Fibroblast of villous mesenchyme (primary cell): ENCODE measurements around the gene MRPL4. TPM values are rescaled to one million over a fixed set of nuclear protein-coding genes. Genes with fewer than 3 reads are reported as not detected.

Experiments used
- DNase-seq: peaks from one replicate; pipeline ENCODE4 v3.0.0-alpha.2; 2010; ENCODE audit warnings: low read depth
- H3K4me3 ChIP-seq: 2 replicates; pipeline ENCODE4 v1.5.1; 2011; ENCODE audit warnings: low read depth, mild to moderate bottlenecking, low read length
- small RNA-seq: library from RNA; depleted of rRNA; stranded (forward); fragments of <200 nt; gene quantifications from one replicate; pipeline ENCODE3, GENCODE V24; 2012
- total RNA-seq: library from RNA; depleted of rRNA; stranded (reverse); fragments of >200 nt; gene quantifications from 2 replicates; pipeline ENCODE4 v1.2.3, GENCODE V29; 2012
- TF ChIP-seq, protein P1 (sequence below): IDR thresholded peaks from 2 replicates; pipeline ENCODE4 v1.5.1; 2012; ENCODE audit warnings: low read depth, mild to moderate bottlenecking, low read length; ENCODE audit not compliant: insufficient read depth

The MRPL4 gene
- total RNA-seq, 1 donor = 42.3 TPM

- DNase-seq = peak; percentile 8
- TF ChIP-seq, protein P1, sequence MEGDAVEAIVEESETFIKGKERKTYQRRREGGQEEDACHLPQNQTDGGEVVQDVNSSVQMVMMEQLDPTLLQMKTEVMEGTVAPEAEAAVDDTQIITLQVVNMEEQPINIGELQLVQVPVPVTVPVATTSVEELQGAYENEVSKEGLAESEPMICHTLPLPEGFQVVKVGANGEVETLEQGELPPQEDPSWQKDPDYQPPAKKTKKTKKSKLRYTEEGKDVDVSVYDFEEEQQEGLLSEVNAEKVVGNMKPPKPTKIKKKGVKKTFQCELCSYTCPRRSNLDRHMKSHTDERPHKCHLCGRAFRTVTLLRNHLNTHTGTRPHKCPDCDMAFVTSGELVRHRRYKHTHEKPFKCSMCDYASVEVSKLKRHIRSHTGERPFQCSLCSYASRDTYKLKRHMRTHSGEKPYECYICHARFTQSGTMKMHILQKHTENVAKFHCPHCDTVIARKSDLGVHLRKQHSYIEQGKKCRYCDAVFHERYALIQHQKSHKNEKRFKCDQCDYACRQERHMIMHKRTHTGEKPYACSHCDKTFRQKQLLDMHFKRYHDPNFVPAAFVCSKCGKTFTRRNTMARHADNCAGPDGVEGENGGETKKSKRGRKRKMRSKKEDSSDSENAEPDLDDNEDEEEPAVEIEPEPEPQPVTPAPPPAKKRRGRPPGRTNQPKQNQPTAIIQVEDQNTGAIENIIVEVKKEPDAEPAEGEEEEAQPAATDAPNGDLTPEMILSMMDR = no peak
- no peak overlapping the region for H3K4me3 ChIP-seq
These were observed 53.3 kb downstream of the MRPL4 start for GRCh38 chr19:10305139-10305806.

GRCh38 chr19:10306327-10306726, 54.3 kb downstream of the MRPL4 start:
- TF ChIP-seq, protein P1 = no peak
- no peak overlapping the region for H3K4me3 ChIP-seq
- DNase-seq = no peak

DNA sequence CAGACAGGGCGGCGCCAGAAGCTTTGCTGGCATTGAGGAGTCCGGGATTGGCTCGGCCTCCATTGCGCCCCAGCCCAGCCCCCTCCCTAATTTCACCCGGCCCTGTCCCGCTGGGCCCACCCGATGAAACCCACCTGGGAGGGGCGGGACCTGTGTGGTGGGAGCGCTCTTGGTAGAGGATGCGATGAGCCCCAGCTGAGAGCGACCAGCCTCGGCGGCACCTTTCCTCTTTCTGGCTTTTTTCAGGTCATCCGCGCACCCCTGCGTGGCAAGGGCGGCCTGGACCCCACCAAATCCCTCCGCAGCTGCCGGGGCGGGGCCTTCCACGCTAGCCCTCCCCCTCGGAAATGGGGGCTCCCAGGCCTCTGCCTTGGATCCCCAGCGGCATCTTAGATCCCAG, 57.4 kb downstream of the MRPL4 start, which contains the start of gene ZGLP1:
Gene ZGLP1 (minus strand): TSS at position 393 of the 400 bp plus-strand sequence.
- DNase-seq = no peak
- no peak within 1 kb of the TSS for H3K4me3 ChIP-seq

More for the DNA sequence above, 57.4 kb downstream of the MRPL4 start, which contains the start of gene ZGLP1:
- TF ChIP-seq, protein P1 = no peak

Small RNAs within 50 kb of the gene (small RNA-seq; reads per million reads assigned to genes)
- not detected for gene AC011511.1
- gene MIR4322 = not detected

Other genes with a start within 250 kb of the MRPL4 start
- 5.6 and 10.6 TPM in 2 replicates for gene COL5A3, start 241.7 kb upstream of the MRPL4 start, total RNA-seq
- not detected in 2 replicates for gene RDH8, start 238.7 kb upstream of the MRPL4 start, total RNA-seq
- gene SHFL, start 165.9 kb upstream of the MRPL4 start, total RNA-seq = 24.2 and 25.9 TPM in 2 replicates
- gene ANGPTL6, start 149.5 kb upstream of the MRPL4 start, total RNA-seq = under 0.01 TPM in 1 of 2 replicates, not detected in the other
- 23.8 and 28.1 TPM in 2 replicates for gene PPAN, start 145.9 kb upstream of the MRPL4 start, total RNA-seq
- 0.43 and 1.9 TPM in 2 replicates for gene P2RY11, start 140.5 kb upstream of the MRPL4 start, total RNA-seq
- 244 and 264 TPM in 2 replicates for gene EIF3G, start 132.3 kb upstream of the MRPL4 start, total RNA-seq
- gene DNMT1, start 57.3 kb upstream of the MRPL4 start, total RNA-seq = 56.1 and 60.2 TPM in 2 replicates
- 33.2 and 35.4 TPM in 2 replicates for gene S1PR2, start 20.9 kb upstream of the MRPL4 start, total RNA-seq
- gene ICAM1, start 18.9 kb downstream of the MRPL4 start, total RNA-seq = 75.1 and 244 TPM in 2 replicates
- gene ICAM4, start 34.7 kb downstream of the MRPL4 start, total RNA-seq = 3.2 and 4.7 TPM in 2 replicates
- gene ICAM5, start 37.7 kb downstream of the MRPL4 start, total RNA-seq = 5.5 and 11.7 TPM in 2 replicates
- 0.32 and 0.43 TPM in 2 replicates for gene ZGLP1, start 57.6 kb downstream of the MRPL4 start, total RNA-seq
- 24.2 and 30.3 TPM in 2 replicates for gene FDX2, start 63.8 kb downstream of the MRPL4 start, total RNA-seq
- gene RAVER1, start 81.3 kb downstream of the MRPL4 start, total RNA-seq = 10.4 and 11.0 TPM in 2 replicates
- gene ICAM3, start 87.4 kb downstream of the MRPL4 start, total RNA-seq = 4.3 and 7.4 TPM in 2 replicates
- gene TYK2, start 128.4 kb downstream of the MRPL4 start, total RNA-seq = 83.8 and 96.6 TPM in 2 replicates
- 140 and 164 TPM in 2 replicates for gene CDC37, start 151.3 kb downstream of the MRPL4 start, total RNA-seq
- 3.9 and 4.8 TPM in 2 replicates for gene PDE4A, start 168.3 kb downstream of the MRPL4 start, total RNA-seq